ENCODE measurements around the gene ATXN7L1.

GRCh38 chr7:105713488-105714465 lies 162.6 kb downstream of the ATXN7L1 start:
- TF ChIP-seq CTCF (IDR thresholded peaks at IDR 0.05) = no peak
- no peak for TF ChIP-seq POLR2A (IDR thresholded peaks at IDR 0.05)
